GM12872 (cell line): Measurements from ENCODE around the gene ENTPD8.

ENCODE experiments used
- TF ChIP-seq, protein P1 (sequence below): IDR thresholded peaks from 3 replicates; pipeline ENCODE4 v1.5.1; 2011; ENCODE audit warnings: low read depth, mild to moderate bottlenecking, low read length, moderate library complexity; ENCODE audit not compliant: insufficient read depth

The ENTPD8 gene

DNA sequence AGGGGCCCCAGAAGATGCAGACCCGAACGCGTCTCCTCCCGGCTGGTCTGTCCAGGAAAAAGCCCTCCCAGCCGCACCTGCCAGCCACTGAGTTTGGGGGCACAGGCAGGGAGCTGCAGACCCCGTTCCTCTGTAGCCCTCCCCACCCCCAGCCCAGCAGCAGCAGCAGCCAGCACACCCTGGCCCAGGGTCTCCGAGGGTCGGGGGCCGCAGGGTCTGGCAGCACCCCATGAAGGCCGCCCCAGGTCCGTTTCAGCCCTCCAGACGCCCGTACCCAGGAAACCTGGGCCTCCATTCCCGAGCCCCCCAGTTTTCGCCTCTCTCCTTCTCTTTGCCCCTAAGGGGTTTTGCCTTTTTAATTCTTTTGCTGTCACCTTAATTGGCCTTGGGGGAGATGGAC is 37.9 kb downstream of the ENTPD8 start:
- TF ChIP-seq, protein P1, sequence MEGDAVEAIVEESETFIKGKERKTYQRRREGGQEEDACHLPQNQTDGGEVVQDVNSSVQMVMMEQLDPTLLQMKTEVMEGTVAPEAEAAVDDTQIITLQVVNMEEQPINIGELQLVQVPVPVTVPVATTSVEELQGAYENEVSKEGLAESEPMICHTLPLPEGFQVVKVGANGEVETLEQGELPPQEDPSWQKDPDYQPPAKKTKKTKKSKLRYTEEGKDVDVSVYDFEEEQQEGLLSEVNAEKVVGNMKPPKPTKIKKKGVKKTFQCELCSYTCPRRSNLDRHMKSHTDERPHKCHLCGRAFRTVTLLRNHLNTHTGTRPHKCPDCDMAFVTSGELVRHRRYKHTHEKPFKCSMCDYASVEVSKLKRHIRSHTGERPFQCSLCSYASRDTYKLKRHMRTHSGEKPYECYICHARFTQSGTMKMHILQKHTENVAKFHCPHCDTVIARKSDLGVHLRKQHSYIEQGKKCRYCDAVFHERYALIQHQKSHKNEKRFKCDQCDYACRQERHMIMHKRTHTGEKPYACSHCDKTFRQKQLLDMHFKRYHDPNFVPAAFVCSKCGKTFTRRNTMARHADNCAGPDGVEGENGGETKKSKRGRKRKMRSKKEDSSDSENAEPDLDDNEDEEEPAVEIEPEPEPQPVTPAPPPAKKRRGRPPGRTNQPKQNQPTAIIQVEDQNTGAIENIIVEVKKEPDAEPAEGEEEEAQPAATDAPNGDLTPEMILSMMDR = no peak

- TF ChIP-seq, protein P1 = no peak
Measured at GRCh38 chr9:137402746-137403145, 38.4 kb downstream of the ENTPD8 start.

DNA sequence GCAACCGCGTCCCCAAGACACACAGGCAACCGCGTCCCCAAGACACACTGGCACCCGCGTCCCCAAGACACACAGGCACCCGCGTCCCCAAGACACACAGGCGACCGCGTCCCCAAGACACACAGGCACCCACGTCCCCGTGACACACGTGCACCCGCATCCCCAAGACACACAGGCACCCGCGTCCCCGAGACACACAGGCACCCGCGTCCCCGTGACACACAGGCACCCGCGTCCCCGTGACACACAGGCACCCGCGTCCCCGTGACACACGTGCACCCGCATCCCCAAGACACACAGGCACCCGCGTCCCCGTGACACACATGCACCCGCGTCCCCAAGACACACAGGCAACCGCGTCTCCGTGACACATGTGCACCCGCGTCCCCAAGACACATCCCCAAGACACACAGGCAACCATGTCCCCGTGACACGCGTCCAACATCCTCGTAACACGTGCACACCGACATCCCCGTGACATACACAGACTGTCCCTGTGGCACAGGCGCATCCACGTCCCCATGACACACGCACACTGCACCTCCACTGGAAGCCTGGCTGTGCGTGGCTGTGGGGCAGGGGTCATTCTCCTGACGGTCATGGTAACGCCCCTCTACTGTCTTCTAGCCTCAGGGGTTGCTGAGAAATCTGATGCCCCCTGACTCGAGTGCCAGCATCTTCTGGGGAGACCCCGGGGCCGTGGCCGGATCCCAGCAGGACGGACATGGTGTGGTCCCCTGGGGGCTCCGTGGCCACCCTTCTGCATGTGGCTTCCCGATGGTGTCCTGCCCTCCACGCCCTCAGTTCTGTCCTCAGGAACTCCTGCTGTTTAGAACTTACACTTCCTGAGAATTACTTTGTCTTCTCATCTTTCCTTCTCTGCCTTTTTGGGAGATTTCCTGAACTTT is 42.3 kb downstream of the ENTPD8 start:
- TF ChIP-seq, protein P1 = no peak

GRCh38 chr9:137397675-137398423 is 43.3 kb downstream of the ENTPD8 start:
- TF ChIP-seq, protein P1 = no peak

- TF ChIP-seq, protein P1 = no peak
Measured at GRCh38 chr9:137396634-137397367, 44.4 kb downstream of the ENTPD8 start.

DNA sequence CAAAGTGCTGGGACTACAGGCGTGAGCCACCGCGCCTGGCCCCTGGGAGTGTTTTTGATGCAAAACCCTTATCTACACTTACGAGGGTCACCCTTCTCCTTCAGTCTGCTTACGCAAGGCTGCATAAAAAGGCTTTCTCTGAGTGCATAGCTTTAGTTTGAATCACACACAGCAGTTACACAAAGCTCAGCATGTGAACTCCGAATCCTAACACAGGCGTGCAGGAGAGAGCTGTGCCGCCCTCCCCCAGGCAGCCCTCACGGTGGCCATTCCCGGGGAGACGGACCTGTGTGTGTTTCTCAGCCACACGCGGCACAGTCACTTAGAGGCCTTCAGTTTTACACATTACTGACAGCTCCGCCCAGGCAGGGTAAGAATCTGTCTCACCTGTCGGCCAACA is 44.9 kb downstream of the ENTPD8 start:
- TF ChIP-seq, protein P1 = no peak

DNA sequence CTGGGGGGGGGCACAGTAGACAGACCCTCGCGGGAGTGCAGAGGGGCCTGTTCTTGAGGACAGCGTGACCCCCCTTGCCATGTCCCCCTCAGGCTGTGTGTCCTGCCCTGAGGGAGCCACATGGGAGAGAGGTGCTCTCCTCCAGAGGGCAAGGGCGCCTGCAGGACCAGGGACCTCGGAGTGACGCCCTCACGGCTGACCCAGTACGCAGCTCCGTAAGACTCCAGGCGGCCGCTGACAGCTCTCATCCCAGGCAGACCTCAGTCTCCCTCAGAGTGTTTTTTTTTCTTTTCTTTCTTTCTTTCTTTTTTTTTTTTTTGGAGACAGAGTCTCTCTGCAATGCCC is 45.5 kb downstream of the ENTPD8 start:
- TF ChIP-seq, protein P1 = no peak
